H1 (cell line): Measurements from ENCODE around the gene PELI2. TPM values are rescaled to one million over a fixed set of nuclear protein-coding genes. Genes with fewer than 3 reads are reported as not detected.

Experiments used
- CTCF ChIA-PET: fragments of 300-600 bp; sonication (Branson Sonifier 250); formaldehyde crosslinking; loops from one replicate; lab custom pipeline; 2021; ENCODE audit not compliant: partially characterized antibody; lab: Charles Lee
- POLR2A ChIA-PET: fragments of 300-600 bp; sonication (Branson Sonifier 250); formaldehyde crosslinking; loops from one replicate; lab custom pipeline; 2021; ENCODE audit warnings: inconsistent platforms; ENCODE audit not compliant: partially characterized antibody; lab: Charles Lee
- DNase-seq, 2 experiments: peaks; one replicate each; pipeline versions ENCODE4 v3.0.0 to v3.0.0-alpha.2; 2010 to 2022; ENCODE audit warnings: low spot score in 2 of 2, low read depth in 1 of 2, mixed read lengths in 1 of 2
- FAIRE-seq: peaks from 2 replicates; lab custom pipeline; 2011; peaks lifted over from hg19 to GRCh38; lab: Jason Lieb, UNC
- H2AFZ ChIP-seq: 2 replicates; pipeline ENCODE4 v1.8.1; 2012; ENCODE audit warnings: low read length, inconsistent platforms
- H2AK5ac ChIP-seq: 2 replicates; pipeline ENCODE4 v1.6.1; 2013; ENCODE audit warnings: low read depth, low read length
- H2BK120ac ChIP-seq: replicated peaks from 2 replicates; pipeline ENCODE3; 2013; ENCODE audit warnings: low read depth, low read length, inconsistent platforms
- H2BK12ac ChIP-seq: 2 replicates; pipeline ENCODE4 v1.6.1; 2013; ENCODE audit warnings: low read depth, low read length
- H2BK15ac ChIP-seq: 2 replicates; pipeline ENCODE4 v1.6.1; 2013; ENCODE audit warnings: low read length
- H2BK20ac ChIP-seq: 2 replicates; pipeline ENCODE4 v1.6.1; 2013; ENCODE audit warnings: low read length
- H2BK5ac ChIP-seq: 2 replicates; pipeline ENCODE4 v1.6.1; 2013; ENCODE audit warnings: low read depth, low read length
- H3K14ac ChIP-seq: 2 replicates; pipeline ENCODE4 v1.6.1; 2013; ENCODE audit warnings: inconsistent platforms; ENCODE audit not compliant: insufficient read length
- H3K18ac ChIP-seq: 2 replicates; pipeline ENCODE4 v1.6.1; 2013; ENCODE audit warnings: low read length; ENCODE audit errors: extremely low read depth
- H3K23ac ChIP-seq: 2 replicates; pipeline ENCODE4 v1.6.1; 2013; ENCODE audit warnings: inconsistent platforms; ENCODE audit not compliant: insufficient read length
- H3K23me2 ChIP-seq: 2 replicates; pipeline ENCODE4 v1.6.1; 2013; ENCODE audit warnings: low read depth, low read length
- H3K27ac ChIP-seq: 2 replicates; pipeline ENCODE4 v1.6.1; 2011; ENCODE audit warnings: low read depth, low read length, inconsistent platforms
- H3K27me3 ChIP-seq, 4 experiments: replicated peaks in 1 of 4; 1 replicate in 1 of 4; 2 replicates in 3 of 4; pipeline versions ENCODE4 v1.6.1 to v1.8.1; 2011 to 2013; ENCODE audit warnings: low read length in 3 of 4, mild to moderate bottlenecking in 3 of 4, inconsistent platforms in 2 of 4, mixed read lengths in 2 of 4, moderate library complexity in 1 of 4; ENCODE audit not compliant: control insufficient read depth in 3 of 4, insufficient read depth in 3 of 4; ENCODE audit errors: extremely low read depth in 1 of 4
- H3K36me3 ChIP-seq, 4 experiments: 2 replicates each; pipeline versions ENCODE4 v1.6.1 to v1.8.1; 2011 to 2013; ENCODE audit warnings: mild to moderate bottlenecking in 4 of 4, low read length in 3 of 4, moderate library complexity in 2 of 4, control low read depth in 1 of 4, inconsistent platforms in 1 of 4; ENCODE audit not compliant: insufficient read depth in 4 of 4, control insufficient read depth in 2 of 4
- H3K4ac ChIP-seq: replicated peaks from 2 replicates; pipeline ENCODE3; 2013; ENCODE audit warnings: low read length, low read depth, mixed read lengths, inconsistent platforms; ENCODE audit not compliant: insufficient read length
- H3K4me1 ChIP-seq, 4 experiments: replicated peaks in 1 of 4; 1 replicate in 1 of 4; 2 replicates in 3 of 4; pipeline versions ENCODE4 v1.6.1 to v1.8.1; 2011 to 2013; ENCODE audit warnings: low read length in 3 of 4, inconsistent platforms in 2 of 4, mixed read lengths in 1 of 4; ENCODE audit not compliant: insufficient read depth in 4 of 4, control insufficient read depth in 3 of 4
- H3K4me2 ChIP-seq, 2 experiments: 2 replicates each; pipeline versions ENCODE4 v1.6.1 to v1.8.1; 2011 to 2013; ENCODE audit warnings: low read depth in 2 of 2, low read length in 2 of 2, control low read depth in 1 of 2, inconsistent platforms in 1 of 2, mild to moderate bottlenecking in 1 of 2; ENCODE audit not compliant: insufficient read depth in 1 of 2
- H3K4me3 ChIP-seq, 4 experiments: fragments of 200-600, 300-600 bp in 1 of 4; sonication (generic), shearing (Covaris generic), sonication (Bioruptor Twin) in 1 of 4; 2 replicates each; pipeline versions ENCODE4 v1.5.1 to v1.8.1; 2011 to 2016; ENCODE audit warnings: low read length in 4 of 4, low read depth in 3 of 4, control low read depth in 2 of 4, inconsistent platforms in 2 of 4, mild to moderate bottlenecking in 2 of 4, mixed read lengths in 1 of 4, moderate library complexity in 1 of 4; ENCODE audit not compliant: insufficient read depth in 2 of 4; ENCODE audit errors: extremely low read depth in 1 of 4
- H3K56ac ChIP-seq: replicated peaks from 2 replicates; pipeline ENCODE3; 2013; ENCODE audit warnings: low read depth, mild to moderate bottlenecking, mixed read lengths, low read length, inconsistent platforms; ENCODE audit not compliant: insufficient read length
- H3K79me1 ChIP-seq: 2 replicates; pipeline ENCODE4 v1.6.1; 2013; ENCODE audit warnings: low read depth, low read length, control low read depth
- H3K79me2 ChIP-seq, 2 experiments: 2 replicates each; pipeline versions ENCODE4 v1.6.1 to v1.8.1; 2012 to 2013; ENCODE audit warnings: low read length in 2 of 2, mild to moderate bottlenecking in 2 of 2, inconsistent platforms in 1 of 2; ENCODE audit not compliant: insufficient read depth in 2 of 2, control insufficient read depth in 1 of 2
- H3K9ac ChIP-seq, 4 experiments: replicated peaks in 1 of 4; 1 replicate in 1 of 4; 2 replicates in 3 of 4; pipeline versions ENCODE4 v1.6.1 to v1.8.1; 2011 to 2013; ENCODE audit warnings: low read depth in 3 of 4, low read length in 3 of 4, control low read depth in 2 of 4, mild to moderate bottlenecking in 2 of 4, moderate library complexity in 2 of 4, inconsistent platforms in 1 of 4; ENCODE audit errors: extremely low read depth in 1 of 4
- H3K9me3 ChIP-seq, 2 experiments: 2 replicates each; pipeline versions ENCODE4 v1.6.1 to v1.8.1; 2012 to 2013; ENCODE audit warnings: mild to moderate bottlenecking in 2 of 2, moderate library complexity in 2 of 2, control low read depth in 1 of 2, inconsistent platforms in 1 of 2, low read depth in 1 of 2, low read length in 1 of 2, mixed read lengths in 1 of 2; ENCODE audit not compliant: insufficient read depth in 2 of 2
- H4K20me1 ChIP-seq, 2 experiments: replicated peaks in 1 of 2; 2 replicates each; pipeline versions ENCODE3 to v1.8.1; 2011 to 2013; ENCODE audit warnings: inconsistent platforms in 2 of 2, low read length in 2 of 2, mild to moderate bottlenecking in 1 of 2; ENCODE audit not compliant: insufficient read depth in 2 of 2, control insufficient read depth in 1 of 2
- H4K5ac ChIP-seq: 2 replicates; pipeline ENCODE4 v1.6.1; 2013; ENCODE audit warnings: low read length, low read depth, mixed read lengths, inconsistent platforms; ENCODE audit not compliant: insufficient read length
- H4K8ac ChIP-seq: 2 replicates; pipeline ENCODE4 v1.8.0; 2013; ENCODE audit warnings: mild to moderate bottlenecking, moderate library complexity, low read length, inconsistent platforms; ENCODE audit not compliant: insufficient read depth; ENCODE audit errors: extremely low read depth
- H4K91ac ChIP-seq: replicated peaks from 2 replicates; pipeline ENCODE3; 2013; ENCODE audit warnings: low read length, mixed read lengths, inconsistent platforms; ENCODE audit not compliant: insufficient read length
- BRCA1 ChIP-seq: IDR thresholded peaks from 2 replicates; pipeline ENCODE4 v1.6.1; 2012; ENCODE audit warnings: low read depth, low read length, improper control_type of control experiment
- CBX5 ChIP-seq: fragments of 300-800, 300-1000 bp; sonication (generic); IDR thresholded peaks from 2 replicates; pipeline ENCODE4 v1.7.1; 2016; ENCODE audit warnings: antibody characterized with exemption, low read length, low read depth
- EP300 ChIP-seq, 2 experiments: IDR thresholded peaks; 1 replicate in 1 of 2; 2 replicates in 1 of 2; pipeline ENCODE4 v1.6.1; 2011 to 2012; ENCODE audit warnings: low read depth in 2 of 2, low read length in 2 of 2, mild to moderate bottlenecking in 2 of 2, borderline replicate concordance in 1 of 2, inconsistent platforms in 1 of 2, moderate library complexity in 1 of 2
- EZH2 ChIP-seq: fragments of 200-600 bp; sonication (generic); IDR thresholded peaks from 2 replicates; pipeline ENCODE4 v1.7.1; 2012; ENCODE audit warnings: low read depth, mild to moderate bottlenecking, moderate library complexity, low read length, inconsistent platforms; ENCODE audit not compliant: severe bottlenecking
- NRF1 ChIP-seq: IDR thresholded peaks from 2 replicates; pipeline ENCODE4 v1.6.1; 2011; ENCODE audit warnings: mild to moderate bottlenecking, low read depth, low read length, improper control_type of control experiment
- RFX5 ChIP-seq: IDR thresholded peaks from 2 replicates; pipeline ENCODE4 v1.6.1; 2011; ENCODE audit warnings: low read depth, low read length, improper control_type of control experiment, borderline replicate concordance
- TEAD4 ChIP-seq: IDR thresholded peaks from 2 replicates; pipeline ENCODE4 v1.6.1; 2012; ENCODE audit warnings: low read depth, low read length, inconsistent platforms, mixed read lengths
- YY1 ChIP-seq: IDR thresholded peaks from 2 replicates; pipeline ENCODE4 v1.6.1; 2011; ENCODE audit warnings: low read depth, mild to moderate bottlenecking, low read length
- WGBS, 2 experiments: shearing (Covaris generic) in 1 of 2; methylation state at CpG; one replicate each; pipeline versions ENCODE4 v1.1.6 to v1.1.7; 2013 to 2015; ENCODE audit warnings: low lambda C conversion rate in 2 of 2, mixed read lengths in 2 of 2, inconsistent platforms in 1 of 2, low coverage in 1 of 2, missing lambda C conversion rate in 1 of 2; ENCODE audit not compliant: insufficient replicate concordance in 2 of 2, insufficient coverage in 1 of 2, insufficient read length in 1 of 2; ENCODE audit errors: extremely low coverage in 1 of 2, missing lambda C conversion rate in 1 of 2; 5-methylcytosine and 5-hydroxymethylcytosine counted together
- polyA plus RNA-seq, 7 experiments: library from polyadenylated mRNA; depleted of rRNA in 3 of 7; stranded (reverse) in 5 of 7; unstranded in 2 of 7; fragments of >200 nt in 5 of 7; fragments of 200-250 nt in 2 of 7; gene quantifications; 1 replicate in 5 of 7; 2 replicates in 1 of 7; 4 replicates in 1 of 7; pipeline versions ENCODE4 v1.2.1 to v1.2.3, GENCODE V29; 2011 to 2013; ENCODE audit warnings: missing spikeins in 2 of 7, mixed read lengths in 2 of 7
- total RNA-seq: library from RNA; stranded (reverse); fragmentation: NEBNext Ultra II Directional; extraction: Animal tissue kit (Norgen Biotek cat#: 25700); gene quantifications from 2 replicates; pipeline ENCODE4 v1.2.1, GENCODE V29; 2021
- TF ChIP-seq, protein P1 (sequence below): IDR thresholded peaks from 2 replicates; pipeline ENCODE4 v1.6.1; 2012; ENCODE audit warnings: inconsistent platforms

The PELI2 gene
- total and polyA plus RNA-seq, 2 of the 8 experiments (the other 6 are each of a cell fraction or from before 2014, with no cell fraction given): 14.6 to 25.7 TPM

DNA sequence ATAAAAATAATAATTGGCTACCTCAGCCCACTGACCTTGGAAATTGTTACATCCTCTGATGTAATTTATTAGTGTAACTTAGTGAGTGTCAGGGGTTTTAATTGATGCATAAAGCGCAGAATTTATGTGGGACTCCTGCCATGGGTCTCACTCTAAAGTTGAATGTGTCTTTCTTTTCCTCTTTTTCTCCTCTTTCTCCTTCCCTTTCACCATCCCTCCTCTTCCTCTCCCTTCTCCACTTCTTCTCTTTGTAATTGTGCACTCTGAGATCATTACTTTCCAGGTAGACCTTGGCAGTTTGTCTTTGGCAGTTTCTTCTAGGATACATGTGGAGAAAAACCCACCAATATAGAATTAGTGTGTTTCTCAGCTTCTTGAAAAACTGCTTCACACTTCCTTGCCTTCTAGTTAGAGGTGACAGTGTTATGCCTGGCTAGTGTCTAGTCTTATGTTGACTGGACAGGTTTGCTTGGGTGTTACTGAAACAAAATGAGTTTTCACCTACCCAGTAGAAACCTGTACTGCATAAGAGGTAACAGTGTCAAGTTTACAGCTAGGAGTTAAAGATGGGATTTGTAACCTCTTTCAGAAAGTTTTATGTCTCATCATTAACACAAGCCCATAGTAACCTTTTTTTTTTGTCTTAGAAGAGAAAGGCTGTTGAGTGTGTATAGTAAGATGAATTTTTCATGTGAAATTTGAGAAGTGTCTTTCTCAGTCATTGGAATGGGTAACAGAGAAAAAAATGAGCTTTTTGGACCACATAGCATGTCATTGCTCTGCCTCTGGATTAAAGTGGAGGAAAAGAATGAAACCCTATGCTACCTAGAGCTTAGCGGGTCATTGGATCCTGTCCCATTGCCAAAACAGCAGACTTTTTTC is 18.6 kb downstream of the PELI2 start:
- Histone ChIP-seq H3K4me1 (peaks cover 8 to 22% (median 20%) of the 10 kb centered on the region in 4 experiments), H2AFZ (no peak overlapping the region), H3K23me2 (no peaks in the 10 kb centered on the region), H4K8ac (no peak overlapping the region), H3K4ac (no peak overlapping the region), H2BK5ac (no peak overlapping the region), H3K9me3 (no peaks in the 10 kb centered on the region), H2BK12ac (no peak overlapping the region), H3K79me1 (peaks cover 3% of the 10 kb centered on the region; the same call in 1 of the 2 replicates), H3K27me3 (peaks cover 0 to 1% (median 0%) of the 10 kb centered on the region in 4 experiments; a peak in 1 of 7 replicates), H3K36me3 (no peaks in the 10 kb centered on the region), H2BK120ac (no peak overlapping the region), H3K9ac (no peak overlapping the region), H3K14ac (no peak overlapping the region), H4K5ac (no peak overlapping the region), H4K20me1 (peaks cover 4% of the 10 kb centered on the region in 2 experiments), H3K4me2 (no peak overlapping the region; a peak in 1 of 4 replicates), H3K79me2 (peaks cover 0 to 100% of the 10 kb centered on the region in 2 experiments; a peak in 2 of 4 replicates), H3K18ac (no peak overlapping the region), H3K27ac (no peak overlapping the region), H2BK20ac (no peak overlapping the region), H4K91ac (no peak overlapping the region), H3K56ac (no peak overlapping the region), H3K4me3 (no peak overlapping the region), H2BK15ac (no peak overlapping the region), H2AK5ac (no peak overlapping the region), H3K23ac (no peak overlapping the region)
- WGBS, 2 experiments: 62% methylated on average over 2 of the region's 2 CpGs; no CpG with 5 or more reads in 1 of the 2 experiments
- FAIRE-seq (no peak), DNase-seq (no peak)
- CTCF ChIA-PET: interaction anchor here (0.6 to 1.4 kb wide), 5 partner anchors 12 to 338 kb away, joined by 3 to 4 read pairs (median 3); no protein-coding TSS in a partner anchor
- POLR2A ChIA-PET: interaction anchor here (2.4 kb wide), 1 partner anchor 18 kb away, joined by 11 read pairs; the partner anchor contains the start of gene PELI2
- no peak for TF ChIP-seq EZH2
- no peak for TF ChIP-seq BRCA1
- TF ChIP-seq EP300 (IDR thresholded peaks at IDR 0.05; ENCODE audit: borderline replicate concordance in 1 of 2, low read depth in 2 of 2, low read length in 2 of 2): no peak
- TF ChIP-seq, protein P1, sequence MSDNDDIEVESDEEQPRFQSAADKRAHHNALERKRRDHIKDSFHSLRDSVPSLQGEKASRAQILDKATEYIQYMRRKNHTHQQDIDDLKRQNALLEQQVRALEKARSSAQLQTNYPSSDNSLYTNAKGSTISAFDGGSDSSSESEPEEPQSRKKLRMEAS: no peak
- no peak for TF ChIP-seq YY1
- no peak for TF ChIP-seq NRF1
- no peak for TF ChIP-seq TEAD4
- no peak for TF ChIP-seq CBX5
- no peak for TF ChIP-seq RFX5
